K562 (cell line): ENCODE results near the gene SNCA. TPM values are rescaled to one million over a fixed set of nuclear protein-coding genes. Genes with fewer than 3 reads are reported as not detected.

Experiments
- ATAC-seq: fragments of 200-7000 bp; cut with Tn5 transposase; 3 replicates; pipeline ENCODE4 v1.9.1; 2020; ENCODE audit warnings: moderate library complexity
- Bru-seq: library from RNA; stranded (reverse); fragments of 400-500 nt; gene quantifications from one replicate; lab custom pipeline; 2021; lab: Mats Ljungman, UMichigan
- BruChase-seq, 2 experiments: library from RNA; stranded (reverse); fragments of 400-500 nt; gene quantifications; one replicate each; lab custom pipeline; 2021; lab: Mats Ljungman, UMichigan
- BruUV-seq: library from RNA; stranded (reverse); fragments of 400-500 nt; replicated peaks from 2 replicates; lab custom pipeline; 2021; lab: Mats Ljungman, UMichigan
- CTCF ChIA-PET: fragments of 300-600 bp; formaldehyde crosslinking; extraction: SDS; loops from one replicate; lab custom pipeline; 2021; ENCODE audit warnings: low intra/inter-chr PET ratio; lab: Yijun Ruan, JAX
- POLR2A ChIA-PET: fragments of 300-600, 350-650 bp; sonication (Branson Sonifier 250); formaldehyde crosslinking; extraction: SDS; loops from one replicate; lab custom pipeline; 2021; ENCODE audit warnings: antibody characterized with exemption, inconsistent platforms; lab: Yijun Ruan, JAX
- DNase-seq, 4 experiments: peaks; one replicate each; pipeline versions ENCODE4 v3.0.0 to v3.0.0-alpha.2; 2011 to 2018; ENCODE audit warnings: low spot score in 3 of 4, mixed read lengths in 3 of 4; ENCODE audit errors: extremely low read depth in 1 of 4
- FAIRE-seq: peaks from 2 replicates; lab custom pipeline; 2011; peaks lifted over from hg19 to GRCh38; lab: Jason Lieb, UNC
- H2AFZ ChIP-seq: 2 replicates; pipeline ENCODE4 v1.6.0; 2011; ENCODE audit warnings: low read depth, low read length, control low read depth, inconsistent platforms
- H3K27ac ChIP-seq: fragments of 200-600 bp; 3 replicates; pipeline ENCODE4 v1.8.0; 2011; ENCODE audit warnings: low read depth, mild to moderate bottlenecking, control low read depth, inconsistent platforms, low read length, moderate library complexity, mixed read lengths; ENCODE audit errors: extremely low read depth
- H3K27me3 ChIP-seq, 2 experiments: fragments of 300-600 bp in 1 of 2; 2 replicates in 1 of 2; 3 replicates in 1 of 2; pipeline versions ENCODE4 v1.6.0 to v1.8.0; 2011; ENCODE audit warnings: inconsistent platforms in 2 of 2, low read length in 2 of 2, mild to moderate bottlenecking in 1 of 2, mixed read lengths in 1 of 2, moderate library complexity in 1 of 2; ENCODE audit not compliant: control insufficient read depth in 2 of 2, insufficient read depth in 2 of 2
- H3K36me3 ChIP-seq: fragments of 300-600 bp; 3 replicates; pipeline ENCODE4 v1.8.0; 2011; ENCODE audit warnings: mild to moderate bottlenecking, low read length, inconsistent platforms; ENCODE audit not compliant: control insufficient read depth, insufficient read depth
- H3K4me1 ChIP-seq, 2 experiments: fragments of 200-600 bp in 1 of 2; replicated peaks in 1 of 2; 2 replicates in 1 of 2; 3 replicates in 1 of 2; pipeline versions ENCODE4 v1.5.1 to v1.8.0; 2011; ENCODE audit warnings: inconsistent platforms in 2 of 2, low read length in 2 of 2, mild to moderate bottlenecking in 1 of 2, mixed read lengths in 1 of 2, moderate library complexity in 1 of 2; ENCODE audit not compliant: control insufficient read depth in 2 of 2, insufficient read depth in 2 of 2
- H3K4me2 ChIP-seq: 2 replicates; pipeline ENCODE4 v1.6.1; 2011; ENCODE audit warnings: low read length, control low read depth, inconsistent platforms, mixed read lengths; ENCODE audit not compliant: insufficient read depth
- H3K4me3 ChIP-seq: fragments of 200-600 bp; sonication (generic), shearing (Covaris generic); 2 replicates; pipeline ENCODE4 v1.5.1; 2016; ENCODE audit warnings: control low read depth, inconsistent platforms
- H3K79me2 ChIP-seq: fragments of 200-600 bp; 3 replicates; pipeline ENCODE4 v1.8.0; 2011; ENCODE audit warnings: low read length, inconsistent platforms; ENCODE audit not compliant: control insufficient read depth, insufficient read depth
- H3K9ac ChIP-seq, 2 experiments: 2 replicates each; pipeline versions ENCODE4 v1.6.0 to v1.6.1; 2011; ENCODE audit warnings: low read depth in 2 of 2, low read length in 2 of 2, control low read depth in 1 of 2, inconsistent platforms in 1 of 2, mild to moderate bottlenecking in 1 of 2, mixed read lengths in 1 of 2; ENCODE audit not compliant: insufficient read depth in 1 of 2
- H3K9me1 ChIP-seq: one replicate; pipeline ENCODE4 v1.6.0; 2011; ENCODE audit warnings: inconsistent platforms, mild to moderate bottlenecking, low read length, moderate library complexity; ENCODE audit not compliant: control insufficient read depth, insufficient read depth
- H3K9me3 ChIP-seq: replicated peaks from 2 replicates; pipeline ENCODE4 v1.5.1; 2011; ENCODE audit warnings: low read depth, low read length, inconsistent platforms; ENCODE audit not compliant: control insufficient read depth, insufficient read depth
- H4K20me1 ChIP-seq: replicated peaks from 2 replicates; pipeline ENCODE4 v1.6.1; 2011; ENCODE audit warnings: low read length, inconsistent platforms, mixed read lengths; ENCODE audit not compliant: control insufficient read depth, insufficient read depth
- POLR2G ChIP-seq: fragments of 200-400 bp; formaldehyde crosslinking; IDR thresholded peaks from 2 replicates; pipeline ENCODE4 v1.6.1; 2017; ENCODE audit warnings: low read depth, mild to moderate bottlenecking, antibody characterized with exemption, low read length, moderate library complexity
- SRSF7 ChIP-seq: fragments of 200-400 bp; formaldehyde crosslinking; optimal IDR thresholded peaks from 2 replicates; pipeline ENCODE3; 2017; ENCODE audit warnings: mild to moderate bottlenecking, low read depth, low read length
- ZBTB7A ChIP-seq: IDR thresholded peaks from 2 replicates; pipeline ENCODE4 v1.6.1; 2011; ENCODE audit warnings: low read depth, mild to moderate bottlenecking, low read length, moderate library complexity, borderline replicate concordance; ENCODE audit not compliant: control insufficient read depth
- ZNF431 ChIP-seq: sonication (generic); formaldehyde crosslinking; IDR thresholded peaks from 2 replicates; pipeline ENCODE4 v1.8.0; 2022; ENCODE audit warnings: mild to moderate bottlenecking, missing genetic modification reagents
- WGBS: fragments of 100-300 bp; shearing (Covaris generic); methylation state at CpG from one replicate; pipeline ENCODE4 v1.1.6; 2016; ENCODE audit warnings: low coverage, mixed read lengths; ENCODE audit not compliant: insufficient coverage; ENCODE audit errors: missing lambda C conversion rate; 5-methylcytosine and 5-hydroxymethylcytosine counted together
- in situ Hi-C: fragments of 300-500 bp; cut with MboI; formaldehyde crosslinking; loops from 4 replicates; pipeline ENCODE4 v1.15.0; 2018; ENCODE audit warnings: inconsistent platforms, mixed read lengths
- intact Hi-C: fragments of 100-400 bp; cut with micrococcal nuclease; formaldehyde crosslinking; loops from 2 replicates; pipeline ENCODE4 v1.14.2; 2022
- long read RNA-seq, 3 experiments: library from polyadenylated mRNA in 2 of 3; library from RNA in 1 of 3; unstranded in 2 of 3; stranded (forward) in 1 of 3; transcript quantifications; one replicate each; pipeline ENCODE4 v2.0.0, GENCODE V29; 2019 to 2022
- polyA minus RNA-seq, 3 experiments: library from RNA; depleted of rRNA, polyadenylated mRNA; stranded (reverse); fragments of >200 nt; gene quantifications; 2 replicates each; pipeline ENCODE4 v1.2.3, GENCODE V29; 2011
- polyA plus RNA-seq, 8 experiments: library from polyadenylated mRNA; depleted of rRNA in 4 of 8; stranded (reverse) in 5 of 8; unstranded in 3 of 8; fragments of >200 nt; fragmentation: Nextera tagmentation in 2 of 8; fragmentation: Illumina TruSeq in 1 of 8; extraction: Ambion mirVana in 2 of 8; extraction: Trizol in 1 of 8; gene quantifications; 2 replicates each; pipeline versions ENCODE4 v1.2.1 to v1.2.3, GENCODE V29; 2011 to 2014; ENCODE audit warnings: inconsistent platforms in 1 of 8, missing spikeins in 1 of 8
- total RNA-seq, 7 experiments: library from RNA; depleted of rRNA in 6 of 7; stranded (reverse); fragments of >200 nt in 6 of 7; fragmentation: Illumina TruSeq in 2 of 7; extraction: Trizol in 2 of 7; gene quantifications; 2 replicates each; pipeline versions ENCODE4 v1.2.1 to v1.2.3, GENCODE V29; 2011 to 2021; ENCODE audit warnings: low replicate concordance in 1 of 7
- TF ChIP-seq, protein P1 (sequence below): fragments of 450-650 bp; IDR thresholded peaks from 2 replicates; pipeline ENCODE4 v1.6.1; 2016; ENCODE audit warnings: low read depth, mild to moderate bottlenecking, moderate library complexity

SNCA gene
- total RNA-seq (2011; cell fraction: chromatin; rRNA removed; ENCODE audit: low replicate concordance), result 3.4 and 4.6 TPM in 2 replicates
- total RNA-seq (2011; cell fraction: nucleolus; rRNA removed), result 1.3 TPM in 2 replicates
- 2.3 and 6.7 TPM in 2 replicates for total RNA-seq (2011; cell fraction: nucleoplasm; rRNA removed)
- total RNA-seq (2014; rRNA removed), result 1.8 and 6.1 TPM in 2 replicates
- total RNA-seq (2014; rRNA removed; fragmentation: Illumina TruSeq; extraction: Trizol), result 3.2 and 3.3 TPM in 2 replicates
- 1.5 and 1.7 TPM in 2 replicates for total RNA-seq (2015; rRNA removed; fragmentation: Illumina TruSeq; extraction: Trizol)
- 2.4 and 3.6 TPM in 2 replicates for total RNA-seq (2021)
- polyA plus RNA-seq (2011; rRNA removed), result 1.8 and 12.6 TPM in 2 replicates
- 1.0 and 4.3 TPM in 2 replicates for polyA plus RNA-seq (2011; cell fraction: cytosol; rRNA removed)
- 0.55 and 3.9 TPM in 2 replicates for polyA plus RNA-seq (2011; cell fraction: nucleus; rRNA removed)
- polyA plus RNA-seq (2012), result 1.4 and 4.5 TPM in 2 replicates
- 5.0 and 6.2 TPM in 2 replicates for polyA plus RNA-seq (2014; fragmentation: Illumina TruSeq; extraction: Trizol)
- 1 to 10 TPM; 2.5 TPM for polyA plus RNA-seq (2014; fragmentation: Nextera tagmentation; extraction: Ambion mirVana)
- 2.7 and 5.4 TPM in 2 replicates for polyA plus RNA-seq (2014; rRNA removed)
- polyA minus RNA-seq (2011; rRNA and poly(A)+ RNA removed), result 2.5 and 17.5 TPM in 2 replicates
- polyA minus RNA-seq (2011; cell fraction: cytosol; rRNA and poly(A)+ RNA removed), result 1.5 and 5.2 TPM in 2 replicates
- 2.3 and 12.8 TPM in 2 replicates for polyA minus RNA-seq (2011; cell fraction: nucleus; rRNA and poly(A)+ RNA removed)
- Bru-seq, nascent RNA, result percentile 41 among the genes with signal in this experiment
- BruChase-seq, experiment 1, labeled RNA remaining after a 2-hour chase, result percentile 41 among the genes with signal in this experiment
- BruChase-seq, experiment 2, labeled RNA remaining after a 6-hour chase, result percentile 40 among the genes with signal in this experiment
- long read RNA-seq, experiment 1, transcript SNCA-205 (6 exons, 1,290 nt), result major isoform, 28 of 33 reads
- long read RNA-seq, experiment 1, partial matches to known transcripts, result 2 of 33 reads
- long read RNA-seq, experiment 1, other reads (novel, unspliced or antisense), result 1 of 33 reads
- long read RNA-seq, experiment 2, partial matches to known transcripts, result 0 of 3 reads
- long read RNA-seq, experiment 2, other reads (novel, unspliced or antisense), result 1 of 3 reads
- long read RNA-seq, experiment 3, transcript SNCA-205 (6 exons, 1,290 nt), result major isoform, 12 of 12 reads
- long read RNA-seq, experiment 3, partial matches to known transcripts, result 0 of 12 reads
- long read RNA-seq, experiment 3, other reads (novel, unspliced or antisense), result 0 of 12 reads

GRCh38 chr4:89836897-89837384 lies at the start of gene SNCA:
Gene SNCA, minus strand, starts transcription at chr4:89837161. Its CDS starts 1,494 bp downstream, at chr4:89835667.
- ATAC-seq (peak; percentile 82), FAIRE-seq (no peak), DNase-seq (peak; percentile 11 to 45 (median 22))
- H3K79me2 ChIP-seq, result no peaks in the 10 kb centered on the region
- no peaks in the 10 kb centered on the region for H3K27me3 ChIP-seq
- no peaks in the 10 kb centered on the region for H4K20me1 ChIP-seq
- CTCF ChIA-PET, result no interaction called here
- peak within 1 kb of the TSS; percentile 59 for H2AFZ ChIP-seq
- H3K9ac ChIP-seq, result peak within 1 kb of the TSS in 1 of 2 experiments; percentile 71; a peak in 2 of 4 replicates
- 8% methylated on average over 26 of the region's 48 CpGs for WGBS
- H3K4me3 ChIP-seq, result peak within 1 kb of the TSS; percentile 40
- H3K27ac ChIP-seq, result no peak within 1 kb of the TSS
- H3K36me3 ChIP-seq, result no peaks in the 10 kb centered on the region
- peaks cover 0 to 8% of the 10 kb centered on the region in 2 experiments; a peak in 2 of 5 replicates for H3K4me1 ChIP-seq
- no peaks in the 10 kb centered on the region for H3K9me3 ChIP-seq
- H3K9me1 ChIP-seq, result no peaks in the 10 kb centered on the region
- no TSS peak for BruUV-seq
- intact Hi-C loops, result loop anchor here (5.0 kb wide), 1 partner anchor 50 kb away; no protein-coding TSS in a partner anchor
- POLR2A ChIA-PET, result no interaction called here
- in situ Hi-C loops, result no loop called here
- H3K4me2 ChIP-seq, result peak within 1 kb of the TSS; percentile 72
- peak; percentile 62 for TF ChIP-seq POLR2G
- TF ChIP-seq, protein P1, sequence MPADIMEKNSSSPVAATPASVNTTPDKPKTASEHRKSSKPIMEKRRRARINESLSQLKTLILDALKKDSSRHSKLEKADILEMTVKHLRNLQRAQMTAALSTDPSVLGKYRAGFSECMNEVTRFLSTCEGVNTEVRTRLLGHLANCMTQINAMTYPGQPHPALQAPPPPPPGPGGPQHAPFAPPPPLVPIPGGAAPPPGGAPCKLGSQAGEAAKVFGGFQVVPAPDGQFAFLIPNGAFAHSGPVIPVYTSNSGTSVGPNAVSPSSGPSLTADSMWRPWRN, result no peak
- TF ChIP-seq ZBTB7A, result peak; percentile 38; the same call in 1 of the 2 replicates
- no peak for TF ChIP-seq SRSF7
- no peak for TF ChIP-seq ZNF431 (CRISPR knock-in tag)
